Lower leg skin (tissue), 3 donors: ENCODE measurements around the gene SHISA6.

Source experiments
- CTCF ChIP-seq, 3 donors: fragments of 450-650 bp; IDR thresholded peaks; one replicate each; pipeline ENCODE4 v1.5.1; 2016; ENCODE audit warnings: antibody characterized with exemption in 3 of 3, mild to moderate bottlenecking in 3 of 3, moderate library complexity in 2 of 3
- POLR2A ChIP-seq, 2 donors: fragments of 450-650 bp; IDR thresholded peaks; one replicate each; pipeline ENCODE4 v1.6.1; 2016 to 2017; ENCODE audit warnings: antibody characterized with exemption in 2 of 2, mild to moderate bottlenecking in 1 of 2, moderate library complexity in 1 of 2

DNA sequence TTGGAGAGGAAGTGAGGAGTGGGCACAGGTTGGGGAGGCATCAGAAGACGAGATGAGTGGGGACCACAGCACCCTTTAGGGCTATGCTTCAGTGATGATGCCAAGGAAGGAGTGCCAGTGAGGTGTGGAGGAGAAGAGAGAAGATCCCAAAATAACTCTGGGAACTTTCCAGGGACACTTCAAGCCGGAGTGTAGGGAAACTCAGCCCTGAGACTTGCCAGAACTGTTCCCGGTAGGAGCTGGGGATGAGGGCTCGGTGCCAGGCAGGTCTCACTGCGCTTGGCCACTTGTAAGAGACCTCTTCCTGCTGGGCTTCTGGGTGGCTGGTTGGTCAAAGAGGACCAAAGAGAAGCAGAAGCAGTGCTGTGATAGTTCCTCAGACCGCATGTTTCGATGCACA is 63.6 kb downstream of the SHISA6 start:
- TF ChIP-seq CTCF (IDR thresholded peaks at IDR 0.05) (no peak), POLR2A (IDR thresholded peaks at IDR 0.05) (no peak)
